Omental fat pad (tissue), 4 donors: Measurements from ENCODE around the gene AXIN1. TPM values are rescaled to one million over a fixed set of nuclear protein-coding genes. Genes with fewer than 3 reads are reported as not detected.
"Not testable (repeated sequence)": the region's sequence is repeated elsewhere in the genome, so short reads cannot be mapped to it uniquely, and the experiment has no call there.

Experiments
- ATAC-seq: fragments of 150-250 bp; one replicate; pipeline ENCODE4 v1.9.1; 2016; ENCODE audit warnings: mild to moderate bottlenecking, moderate library complexity; ENCODE audit not compliant: low FRiP score
- DNase-seq: peaks from one replicate; pipeline ENCODE4 v3.0.0-alpha.2; 2019; ENCODE audit warnings: low spot score
- CTCF ChIP-seq, 3 donors: fragments of 450-650 bp; IDR thresholded peaks; one replicate each; pipeline ENCODE4 v1.5.1; 2016 to 2017; ENCODE audit warnings: antibody characterized with exemption in 3 of 3, mild to moderate bottlenecking in 3 of 3, moderate library complexity in 2 of 3
- total RNA-seq, 4 donors: library from RNA; depleted of rRNA; stranded (reverse); fragments of >200 nt; gene quantifications; one replicate each; pipeline ENCODE4 v1.1.0, GENCODE V29; 2016

Gene AXIN1
- total RNA-seq, 4 donors from 2014 or later = 17.0 to 36.6 (median 20.9) TPM

GRCh38 chr16:263182-263774 is 89.2 kb downstream of the AXIN1 start:
- TF ChIP-seq CTCF (IDR thresholded peaks at IDR 0.05) = no peak
- DNase-seq (no peak), ATAC-seq (no peak)

GRCh38 chr16:262121-262745 is 90.3 kb downstream of the AXIN1 start:
- no peak for TF ChIP-seq CTCF (IDR thresholded peaks at IDR 0.05)
- no peak for DNase-seq
- ATAC-seq = no peak

GRCh38 chr16:261031-261691 is 91.4 kb downstream of the AXIN1 start:
- no peak for TF ChIP-seq CTCF (IDR thresholded peaks at IDR 0.05)
- DNase-seq (no peak), ATAC-seq (no peak)

- TF ChIP-seq CTCF (IDR thresholded peaks at IDR 0.05) = no peak
- no peak for ATAC-seq
- no peak for DNase-seq
Measured at GRCh38 chr16:260326-260725, 92.2 kb downstream of the AXIN1 start.

GRCh38 chr16:259814-260253 is 92.7 kb downstream of the AXIN1 start:
- ATAC-seq = no peak
- TF ChIP-seq CTCF (IDR thresholded peaks at IDR 0.05) = no peak
- no peak for DNase-seq

GRCh38 chr16:259226-259625 is 93.3 kb downstream of the AXIN1 start:
- no peak for ATAC-seq
- no peak for TF ChIP-seq CTCF (IDR thresholded peaks at IDR 0.05)
- DNase-seq = no peak

GRCh38 chr16:258091-258490 is 94.4 kb downstream of the AXIN1 start:
- not testable (repeated sequence) for DNase-seq, ATAC-seq
